GM19240 (cell line): ENCODE data around the gene FCHO2.
"Not testable (repeated sequence)": the region's sequence is repeated elsewhere in the genome, so short reads cannot be mapped to it uniquely, and the experiment has no call there.

ENCODE experiments used
- DNase-seq: peaks from one replicate; pipeline ENCODE4 v3.0.0; 2011; ENCODE audit warnings: low spot score; ENCODE audit not compliant: insufficient read length

FCHO2 gene, protein sequence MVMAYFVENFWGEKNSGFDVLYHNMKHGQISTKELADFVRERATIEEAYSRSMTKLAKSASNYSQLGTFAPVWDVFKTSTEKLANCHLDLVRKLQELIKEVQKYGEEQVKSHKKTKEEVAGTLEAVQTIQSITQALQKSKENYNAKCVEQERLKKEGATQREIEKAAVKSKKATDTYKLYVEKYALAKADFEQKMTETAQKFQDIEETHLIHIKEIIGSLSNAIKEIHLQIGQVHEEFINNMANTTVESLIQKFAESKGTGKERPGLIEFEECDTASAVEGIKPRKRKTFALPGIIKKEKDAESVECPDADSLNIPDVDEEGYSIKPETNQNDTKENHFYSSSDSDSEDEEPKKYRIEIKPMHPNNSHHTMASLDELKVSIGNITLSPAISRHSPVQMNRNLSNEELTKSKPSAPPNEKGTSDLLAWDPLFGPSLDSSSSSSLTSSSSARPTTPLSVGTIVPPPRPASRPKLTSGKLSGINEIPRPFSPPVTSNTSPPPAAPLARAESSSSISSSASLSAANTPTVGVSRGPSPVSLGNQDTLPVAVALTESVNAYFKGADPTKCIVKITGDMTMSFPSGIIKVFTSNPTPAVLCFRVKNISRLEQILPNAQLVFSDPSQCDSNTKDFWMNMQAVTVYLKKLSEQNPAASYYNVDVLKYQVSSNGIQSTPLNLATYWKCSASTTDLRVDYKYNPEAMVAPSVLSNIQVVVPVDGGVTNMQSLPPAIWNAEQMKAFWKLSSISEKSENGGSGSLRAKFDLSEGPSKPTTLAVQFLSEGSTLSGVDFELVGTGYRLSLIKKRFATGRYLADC

GRCh38 chr5:72955768-72956323, at the start of gene FCHO2:
FCHO2 (plus strand) TSS chr5:72956041; CDS start chr5:72956097, 56 bp downstream.
- DNase-seq: peak; percentile 86

GRCh38 chr5:72906806-72907205, 49.0 kb upstream of the FCHO2 start:
- no peak for DNase-seq

DNA sequence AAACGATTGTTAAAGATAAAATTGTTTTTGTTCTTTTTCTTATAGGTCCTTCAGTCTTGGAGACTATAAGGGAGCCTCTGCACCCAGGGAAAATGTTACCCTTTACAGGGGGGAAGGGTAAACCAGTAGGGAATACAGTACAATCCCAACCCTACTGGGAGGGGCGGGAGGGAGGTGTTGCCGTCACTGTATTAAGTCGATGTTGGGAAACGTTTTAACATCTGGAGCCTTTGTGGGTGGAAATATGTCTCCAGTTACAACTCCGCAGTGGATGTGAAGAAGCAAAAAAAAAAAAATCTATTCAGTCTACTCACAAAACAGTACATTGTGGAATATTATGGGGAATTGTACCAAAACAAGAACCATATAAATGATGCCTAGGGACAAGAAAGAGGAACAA, 47.2 kb upstream of the FCHO2 start:
- DNase-seq: no peak

GRCh38 chr5:72917371-72917776, 38.5 kb upstream of the FCHO2 start:
- DNase-seq: no peak

DNA sequence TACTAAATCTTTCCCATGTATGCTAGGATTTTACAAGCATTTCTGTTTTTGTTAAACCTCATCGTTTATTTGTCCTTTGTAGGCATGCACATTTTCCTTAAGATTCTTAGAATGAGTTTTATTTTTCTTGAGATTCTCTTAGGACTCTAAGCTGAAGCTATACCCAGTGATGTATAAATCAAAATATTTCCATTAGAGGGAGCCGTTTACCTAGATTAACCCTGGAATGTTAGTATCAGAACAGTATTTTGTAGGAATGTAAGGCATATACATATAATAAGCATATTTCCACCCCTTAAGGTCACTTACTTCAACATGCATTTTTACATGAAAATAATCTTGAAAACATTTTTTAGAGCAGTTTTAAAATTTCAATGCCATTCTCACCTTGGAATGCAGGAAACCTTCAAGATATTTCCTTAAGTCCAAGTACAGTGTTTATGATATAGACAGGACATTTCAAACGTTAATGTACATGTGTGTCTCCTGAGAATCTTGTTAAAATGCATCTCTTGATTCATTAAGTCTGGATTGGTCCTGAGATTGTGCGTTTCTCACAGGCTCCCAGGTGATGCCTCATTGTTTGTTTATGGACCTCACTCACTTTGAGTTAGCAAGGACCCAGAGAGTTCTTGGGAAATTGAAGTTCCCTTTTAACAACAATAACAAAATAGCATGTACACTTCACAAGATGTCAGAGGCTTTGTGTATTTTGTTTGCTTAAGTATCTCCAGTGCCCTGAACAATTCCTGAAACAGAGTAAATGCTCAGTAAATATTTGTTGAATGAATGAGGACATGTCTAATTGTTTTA, 34.9 kb upstream of the FCHO2 start:
- DNase-seq: no peak

- DNase-seq: no peak
These were observed 34.0 kb upstream of the FCHO2 start for GRCh38 chr5:72921886-72922285.

GRCh38 chr5:72922422-72922821, 33.4 kb upstream of the FCHO2 start:
- DNase-seq: no peak

GRCh38 chr5:72925336-72926010, 30.4 kb upstream of the FCHO2 start:
- DNase-seq: no peak

DNA sequence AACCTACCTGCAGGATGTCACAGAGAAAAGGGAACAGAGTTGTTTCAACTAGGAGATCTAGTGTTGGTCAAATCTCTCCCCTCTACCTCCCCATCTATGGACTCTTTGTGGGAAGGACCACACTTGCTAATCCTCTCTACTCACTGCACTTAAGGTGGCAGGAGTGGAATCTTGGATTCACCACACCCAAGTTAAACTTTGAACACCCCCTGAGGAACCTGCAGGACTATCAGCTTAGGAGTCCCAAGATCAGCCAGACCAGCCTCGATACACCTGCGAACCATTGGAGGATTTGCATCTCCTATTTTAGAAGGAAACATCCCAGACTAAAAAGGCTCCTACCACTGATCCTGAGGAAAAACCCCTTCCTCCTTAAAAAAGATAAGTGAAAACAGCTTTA, 23.2 kb upstream of the FCHO2 start:
- DNase-seq: not testable (repeated sequence)

GRCh38 chr5:72934953-72935725, 20.7 kb upstream of the FCHO2 start:
- DNase-seq: not testable (repeated sequence)

DNA sequence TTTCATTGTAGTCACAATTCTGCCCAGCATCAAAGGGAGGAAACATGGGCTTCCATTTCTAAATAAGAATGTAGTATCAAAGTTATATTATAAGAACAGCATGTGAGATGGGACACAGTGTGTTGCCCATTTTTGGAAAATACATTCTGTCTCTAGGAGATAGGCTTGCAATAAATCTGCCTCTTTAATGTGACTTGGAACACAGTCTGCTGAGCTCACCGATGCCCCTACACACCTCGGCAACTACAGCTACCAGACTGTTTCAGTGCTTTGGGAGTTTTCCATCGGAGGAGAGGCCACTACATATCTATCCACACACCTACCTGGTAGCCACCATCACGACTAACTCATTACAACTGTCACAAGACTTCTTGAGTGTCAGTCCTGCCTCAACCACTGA, 18.9 kb upstream of the FCHO2 start:
- no peak for DNase-seq

GRCh38 chr5:72937517-72938061, 18.3 kb upstream of the FCHO2 start:
- no peak for DNase-seq

DNA sequence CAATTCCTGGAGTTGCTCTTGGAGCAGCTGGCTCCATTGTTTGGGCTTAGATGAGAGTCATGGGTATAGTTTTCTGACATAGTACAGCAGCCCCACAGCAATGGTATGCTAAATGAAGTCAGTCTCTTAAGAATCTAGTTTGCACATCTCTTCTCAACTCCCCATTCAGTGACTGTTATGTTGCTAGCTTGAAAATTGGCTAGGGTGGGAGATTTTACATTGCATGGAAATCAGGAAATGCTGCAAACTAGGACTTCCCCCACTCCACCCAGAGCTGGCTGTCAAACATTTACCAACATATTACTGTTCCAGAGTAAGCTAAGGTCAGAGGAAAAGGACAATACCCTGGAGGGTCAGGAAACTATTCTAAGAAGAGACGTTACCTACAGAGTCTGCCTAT, 17.6 kb upstream of the FCHO2 start:
- DNase-seq: no peak

DNA sequence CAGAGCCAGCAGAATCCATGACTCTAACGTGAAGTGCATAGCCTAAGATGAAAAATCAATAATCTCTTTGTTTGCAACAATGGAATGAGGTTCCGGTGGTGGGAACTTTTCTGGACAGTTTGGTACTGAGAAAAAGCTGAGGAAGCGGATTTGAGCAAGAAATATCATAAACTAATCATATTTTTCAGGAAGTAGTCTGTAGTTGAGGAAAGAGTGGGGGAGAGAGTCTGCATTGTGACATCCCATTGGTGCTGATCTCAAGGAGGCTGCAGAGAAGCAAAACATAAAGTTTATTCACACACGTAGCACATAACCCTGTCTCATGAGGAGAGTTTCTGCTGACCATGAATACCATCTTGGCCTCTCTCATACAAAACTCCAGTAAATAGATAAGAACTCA, 15.8 kb upstream of the FCHO2 start:
- DNase-seq: no peak

DNA sequence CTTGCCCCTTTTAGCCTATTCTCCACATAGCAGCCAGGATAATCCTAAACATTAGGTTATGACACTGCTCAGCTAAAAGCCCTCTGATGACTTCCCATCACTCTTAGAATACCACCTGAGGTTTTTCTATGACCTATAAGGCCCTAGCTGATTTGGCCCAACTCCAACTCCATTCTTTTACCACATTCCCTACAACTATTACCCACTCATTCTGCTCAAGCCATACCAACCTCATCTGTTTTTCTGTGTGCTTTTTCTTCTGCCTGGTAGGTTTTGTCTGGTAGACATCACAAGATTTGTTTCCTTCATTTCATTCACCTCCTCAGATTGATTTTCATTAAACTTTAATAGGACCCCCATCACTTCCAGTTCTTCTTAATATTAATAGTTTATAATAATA, 12.5 kb upstream of the FCHO2 start:
- no peak for DNase-seq

- DNase-seq: no peak
These were observed 8.3 kb upstream of the FCHO2 start for GRCh38 chr5:72947498-72947897.

- no peak for DNase-seq
These were observed 6.4 kb upstream of the FCHO2 start for GRCh38 chr5:72949481-72949880.

- no peak for DNase-seq
These were observed 4.0 kb upstream of the FCHO2 start for GRCh38 chr5:72951671-72952468.

DNA sequence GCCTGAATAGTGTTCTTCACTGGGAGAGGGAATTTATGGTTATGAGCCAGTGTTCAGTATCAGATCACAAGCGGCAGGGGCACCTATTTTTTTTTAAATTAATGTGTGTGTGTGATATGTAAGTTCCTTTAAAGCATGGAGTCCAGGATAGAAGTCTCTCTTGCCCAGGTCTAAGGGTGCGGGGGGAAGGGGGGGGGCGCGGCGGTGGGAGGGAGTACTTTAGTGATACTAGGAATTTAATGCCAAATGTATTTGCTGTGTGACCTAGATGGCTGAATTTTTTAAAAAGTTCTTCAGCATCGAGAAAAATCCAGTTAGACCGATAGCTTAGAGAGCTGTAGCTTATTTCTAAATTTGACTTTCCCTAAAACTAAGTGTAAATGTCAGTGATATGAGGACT, 1.5 kb upstream of the FCHO2 start:
- no peak for DNase-seq
